ENCODE measurements around the gene DDX10.

The DDX10 gene

DNA sequence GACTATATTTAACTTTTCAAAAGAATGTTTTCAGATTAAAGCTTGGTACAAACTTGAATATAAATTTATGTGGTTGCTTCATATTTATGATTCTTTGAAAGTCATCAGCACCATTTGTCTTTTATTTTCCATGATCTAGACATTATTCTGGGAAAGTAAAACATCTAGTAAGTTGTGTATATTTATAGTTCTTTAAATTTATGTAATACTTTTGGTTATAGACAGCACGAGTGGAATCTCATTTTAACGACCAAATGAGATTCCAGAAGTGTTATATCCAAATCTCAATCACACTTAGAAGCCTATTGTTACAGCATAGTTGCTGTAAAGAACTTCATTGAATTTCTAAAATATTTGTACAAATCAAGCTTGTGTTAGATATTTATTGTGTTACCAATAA is 212.3 kb downstream of the DDX10 start:
- DNase-seq = no peak

DNA sequence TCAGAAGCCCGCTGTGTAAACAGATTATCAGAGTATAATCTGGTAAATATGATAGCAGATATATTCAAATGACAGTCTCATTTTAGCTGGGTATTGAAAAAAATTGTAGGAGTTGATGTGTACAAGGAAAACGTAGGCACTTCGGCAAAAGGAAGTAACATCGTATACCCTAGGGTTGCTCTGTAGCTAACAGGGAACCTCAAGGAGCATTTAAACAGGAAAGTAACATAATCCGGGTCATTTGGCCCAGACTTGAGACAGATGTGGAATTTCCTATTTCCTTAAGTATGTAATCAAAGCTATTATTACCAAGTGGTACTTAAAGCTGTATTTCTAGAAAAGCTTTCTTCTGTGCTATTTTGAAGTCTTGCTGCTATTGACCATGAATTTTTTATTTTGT is 215.6 kb downstream of the DDX10 start:
- DNase-seq = no peak

DNA sequence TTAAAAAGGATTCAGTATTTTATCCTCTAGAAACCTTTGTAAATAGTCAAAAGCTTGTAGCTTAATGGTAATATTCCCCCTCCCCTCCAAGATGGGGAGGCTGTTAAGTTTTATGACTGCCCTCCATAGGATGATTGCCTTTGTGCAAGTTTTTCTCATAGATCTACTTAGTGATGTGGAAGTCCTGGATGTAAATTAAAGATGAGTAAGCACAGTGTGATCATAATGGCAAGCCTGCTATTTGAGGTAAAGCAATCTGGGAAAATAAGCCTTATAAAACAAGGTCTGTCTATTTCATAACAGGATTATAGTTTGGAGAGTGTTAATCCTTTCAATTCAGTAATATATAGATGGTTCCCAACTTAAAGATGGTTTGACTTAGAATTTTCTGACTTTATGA is 216.3 kb downstream of the DDX10 start:
- no peak for DNase-seq

DNA sequence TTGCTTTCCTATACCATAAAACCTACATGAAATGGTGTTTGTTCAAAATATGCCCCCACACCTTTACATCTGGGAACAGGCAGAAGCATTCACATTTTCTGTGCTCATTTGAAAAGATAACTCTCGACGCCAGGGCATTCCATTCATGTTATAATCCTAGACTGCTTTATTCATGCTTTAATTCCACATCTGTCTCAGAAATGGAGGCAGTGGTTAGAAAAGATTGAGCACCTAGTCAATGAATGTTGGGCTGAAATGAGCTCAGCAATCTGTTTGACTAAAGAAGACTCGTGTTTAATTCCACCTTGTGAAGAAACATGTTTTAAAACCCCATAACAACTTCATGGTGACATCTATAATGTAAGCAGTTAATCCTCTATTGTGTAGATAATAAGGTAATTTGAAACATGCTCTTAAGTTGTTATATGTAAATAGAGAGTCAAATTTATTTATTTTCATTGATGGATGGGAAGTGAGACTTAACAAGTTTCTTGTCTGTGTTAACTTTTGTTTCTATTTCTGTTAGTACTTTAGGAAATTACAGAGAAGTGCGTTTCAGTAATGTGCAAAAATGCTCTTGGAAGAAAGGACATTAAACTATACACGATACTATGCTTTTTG is 217.5 kb downstream of the DDX10 start:
- no peak for DNase-seq

DNA sequence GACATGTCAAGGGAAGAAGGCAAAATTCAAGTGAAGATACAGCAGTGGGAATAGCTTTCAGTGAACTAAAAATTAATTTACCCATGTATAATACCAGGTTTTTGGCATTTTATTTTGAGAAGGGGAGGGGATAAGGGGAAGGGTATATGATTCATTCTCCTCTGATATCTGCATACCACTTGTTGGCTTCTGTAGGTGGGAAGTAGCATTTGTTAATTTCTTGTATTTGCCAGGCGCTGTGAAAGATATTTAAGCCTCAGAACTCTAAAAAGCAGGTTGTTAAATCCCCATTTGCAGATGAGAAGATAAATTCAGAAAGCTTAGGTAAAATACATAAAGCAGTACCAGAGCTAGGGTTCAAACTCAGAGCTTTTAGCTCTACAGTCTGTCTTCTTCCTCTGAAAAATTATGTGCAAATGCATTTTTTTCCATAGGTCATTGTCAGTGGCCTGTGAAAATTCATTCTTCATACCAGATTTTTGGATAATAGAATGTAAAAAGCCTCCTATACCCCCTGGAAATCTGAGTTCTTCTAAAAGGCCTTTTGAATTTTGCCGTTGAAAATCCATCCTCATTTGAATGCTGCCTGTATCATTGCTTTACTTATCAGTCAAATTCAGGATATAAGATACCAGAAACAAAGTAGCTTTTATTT is 221.3 kb downstream of the DDX10 start:
- no peak for DNase-seq

DNA sequence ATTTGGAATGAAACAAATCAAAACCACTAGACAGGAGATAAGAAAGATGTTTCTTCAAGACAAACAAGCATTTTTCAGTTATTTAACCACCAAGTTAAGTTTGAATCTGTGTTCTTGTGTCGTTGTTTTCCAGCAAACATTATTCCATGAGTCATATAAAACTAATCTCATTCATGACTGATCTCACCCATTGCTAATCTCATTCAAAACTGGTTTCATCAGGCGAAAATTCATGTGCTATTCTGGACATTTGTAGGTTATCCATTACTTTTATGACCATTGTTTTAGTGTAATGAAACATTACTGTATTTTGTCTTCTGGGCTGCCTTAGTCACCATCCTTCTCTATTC is 221.8 kb downstream of the DDX10 start:
- DNase-seq = no peak

DNA sequence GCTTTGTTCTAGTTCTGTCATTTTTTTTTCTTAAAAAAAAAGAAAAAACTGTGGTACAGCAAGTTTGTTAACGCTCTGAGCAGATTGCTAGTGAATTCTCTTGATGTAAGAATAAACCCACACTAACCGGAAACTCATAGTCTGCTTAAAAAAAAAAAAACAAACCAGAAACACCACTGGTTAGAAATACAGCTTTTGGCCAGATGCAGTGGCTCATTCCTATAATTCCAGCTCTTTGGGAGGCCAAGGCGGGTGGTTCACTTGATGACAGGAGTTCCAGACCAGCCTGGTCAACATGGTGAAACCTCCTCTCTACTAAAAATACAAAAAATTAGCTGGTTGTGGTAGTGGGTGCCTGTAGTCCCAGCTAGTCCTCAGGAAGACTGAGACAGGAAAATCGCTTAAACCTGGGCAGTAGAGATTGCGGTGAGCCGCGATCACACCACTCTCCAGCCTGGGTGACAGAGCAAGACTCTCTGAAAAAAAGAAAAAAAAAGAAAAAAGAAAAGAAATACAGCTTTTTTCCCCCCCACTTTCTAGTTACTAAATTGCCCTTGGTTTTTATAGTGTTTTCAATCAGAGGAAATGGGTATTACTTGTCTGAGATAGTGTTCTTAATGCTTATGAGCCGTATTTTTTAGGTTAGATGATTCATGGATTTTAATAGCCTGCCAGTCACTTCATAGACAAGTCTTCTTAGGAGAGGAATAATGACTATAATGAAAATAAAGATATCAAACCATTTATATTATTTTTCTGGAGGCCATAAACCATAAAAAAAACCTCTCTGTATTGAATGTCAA is 222.8 kb downstream of the DDX10 start:
- no peak for DNase-seq

DNA sequence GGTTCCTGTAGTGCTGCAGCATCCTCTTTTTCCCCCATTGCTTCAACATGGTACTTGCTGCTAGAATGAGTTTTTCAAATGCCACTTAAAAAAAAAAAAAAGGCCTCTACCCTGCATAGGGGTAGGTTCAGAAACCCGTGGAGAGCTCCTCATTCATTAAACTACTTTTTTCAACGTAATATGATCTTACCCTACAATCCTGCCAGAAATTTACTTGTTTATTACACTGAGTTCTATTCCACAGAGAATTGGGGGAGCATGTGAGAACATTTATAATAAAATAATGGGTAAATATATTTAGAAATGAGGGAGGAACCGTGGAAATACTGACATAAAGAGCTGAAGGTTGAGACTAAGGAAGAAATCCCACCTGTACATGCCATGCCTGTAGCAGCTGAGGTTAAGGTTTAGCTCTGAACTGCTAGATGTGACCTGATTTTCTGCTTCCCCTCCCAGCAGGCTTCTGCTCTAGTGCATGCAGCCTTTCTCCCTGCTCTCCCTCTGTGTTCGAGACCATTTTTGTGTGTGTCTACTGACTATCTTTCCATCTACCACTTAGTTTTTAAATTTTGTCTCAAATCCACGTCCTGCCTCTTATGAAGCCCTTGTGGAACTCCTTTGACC is 225.7 kb downstream of the DDX10 start:
- no peak for DNase-seq

DNA sequence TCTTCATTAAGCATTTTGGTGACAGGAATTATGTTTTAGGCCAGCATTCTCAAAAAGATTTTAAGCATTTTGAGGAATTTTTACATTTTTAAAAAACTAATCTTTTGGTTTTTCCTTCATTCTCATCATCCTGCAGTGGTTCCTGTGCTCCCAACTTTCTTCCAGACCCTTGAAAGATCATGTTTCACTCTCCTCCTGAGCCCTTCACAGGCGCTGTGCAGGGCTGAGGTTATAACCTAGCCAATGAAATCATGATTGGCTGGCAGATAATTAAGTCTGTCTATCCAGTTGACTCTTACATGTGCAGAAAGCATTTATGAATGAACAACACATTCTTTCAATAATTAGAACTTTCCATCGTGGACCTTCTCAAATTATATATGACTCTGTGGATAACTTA is 226.3 kb downstream of the DDX10 start:
- DNase-seq = no peak

DNA sequence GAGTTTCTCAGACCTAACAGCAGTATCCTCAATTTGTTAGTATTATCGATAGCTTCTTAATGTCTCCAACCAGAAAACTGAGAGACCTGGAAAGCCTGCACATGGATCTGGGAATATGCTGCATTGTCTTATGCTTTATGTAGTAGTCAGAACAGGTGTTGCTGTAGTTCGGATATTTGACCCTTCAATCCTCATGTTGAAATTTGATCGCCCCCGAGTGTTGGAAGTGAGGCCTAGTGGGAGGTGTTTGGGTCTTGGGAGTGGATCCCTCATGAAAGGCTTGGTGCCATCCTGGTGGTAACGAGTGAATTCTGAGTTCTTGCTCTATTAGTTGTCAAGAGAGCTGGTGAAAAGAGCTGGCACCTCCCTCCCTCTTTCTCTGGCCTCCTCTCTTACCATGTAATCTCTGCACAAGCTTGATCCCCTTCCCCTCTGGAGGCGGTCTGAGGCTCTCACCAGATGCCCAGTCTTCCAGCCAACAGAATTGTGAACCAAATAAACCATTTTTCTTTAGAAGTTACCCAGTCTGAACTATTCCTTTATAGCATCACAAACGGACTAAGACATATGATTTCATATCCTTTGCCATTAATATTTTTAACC is 227.1 kb downstream of the DDX10 start:
- DNase-seq = no peak

DNA sequence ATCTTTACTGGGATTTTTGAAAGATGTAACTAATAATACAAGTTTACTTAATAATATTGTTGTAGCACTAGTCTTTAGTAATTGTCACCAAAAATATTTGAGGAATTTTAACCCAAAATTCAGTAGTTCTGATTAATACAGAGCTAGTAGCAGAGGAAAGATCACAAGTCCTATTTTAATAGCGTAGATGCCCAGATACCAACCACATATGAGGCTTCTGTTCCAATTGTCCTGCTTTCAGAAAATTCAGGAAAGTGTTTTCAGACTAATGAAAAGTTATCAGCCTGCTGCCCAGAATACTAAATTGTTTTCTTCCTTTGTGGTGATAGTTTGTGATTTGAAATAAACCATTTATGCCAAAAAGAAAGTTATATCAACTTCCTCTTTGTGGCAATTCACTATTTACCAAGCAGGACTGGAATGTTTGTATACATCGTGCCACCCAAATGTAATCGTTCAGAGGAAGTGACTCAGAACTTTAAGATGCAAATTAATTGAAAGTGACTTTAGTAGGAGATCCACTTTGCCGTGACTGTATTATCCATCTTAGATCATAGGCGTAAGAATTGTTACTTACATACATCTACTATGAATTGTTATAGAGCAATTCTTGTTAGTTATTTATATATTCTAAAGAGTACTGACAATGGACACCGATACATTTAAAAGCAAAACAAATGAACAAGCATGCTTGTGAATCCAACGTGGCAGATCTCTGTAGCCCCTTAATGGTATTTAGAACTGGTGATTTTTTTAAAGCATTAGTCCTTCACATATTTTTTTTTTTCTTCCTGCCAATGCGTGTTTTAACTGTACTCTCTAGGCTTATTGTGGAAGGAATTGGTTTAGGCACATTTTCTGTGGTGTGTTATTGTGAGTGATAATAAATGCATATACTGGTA is 231.0 kb downstream of the DDX10 start:
- no peak for DNase-seq

DNA sequence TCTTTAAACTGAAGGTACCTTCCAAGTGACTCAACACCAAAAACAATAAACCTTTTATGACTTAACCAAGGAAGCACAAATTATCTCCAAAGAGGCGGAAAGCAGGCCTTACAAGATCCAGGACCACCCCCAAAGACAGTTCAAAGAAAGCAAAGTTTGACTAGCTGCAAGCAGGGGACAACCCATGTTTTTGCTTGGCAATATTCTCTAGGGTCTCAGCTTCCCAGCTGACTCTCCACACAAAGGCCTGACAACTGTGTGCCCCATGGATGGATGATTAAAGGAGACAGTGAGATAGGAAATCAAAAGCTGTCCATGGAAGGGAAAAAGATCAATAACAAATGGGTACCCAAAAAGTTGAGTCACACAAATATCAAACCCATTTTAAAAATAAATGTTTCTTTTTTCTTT is 232.2 kb downstream of the DDX10 start:
- no peak for DNase-seq

DNA sequence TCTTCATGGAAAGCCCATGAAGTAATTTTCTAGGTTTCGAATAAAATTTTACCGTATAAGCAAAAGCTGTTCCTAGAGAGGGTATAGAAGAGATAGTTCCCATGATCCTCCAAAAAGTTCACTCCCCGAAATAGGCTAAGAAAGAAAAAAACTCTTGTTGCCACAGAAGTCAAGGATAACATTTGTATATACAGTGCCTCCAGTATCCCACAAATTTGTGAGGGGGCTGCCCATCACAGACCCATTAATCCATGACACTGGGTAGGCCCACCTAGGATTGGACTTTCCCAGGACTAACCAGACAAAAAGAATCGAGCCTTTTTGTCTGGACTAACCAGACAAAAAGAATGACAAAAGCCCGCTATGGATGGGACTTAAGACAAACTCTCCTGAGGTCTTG is 233.0 kb downstream of the DDX10 start:
- no peak for DNase-seq

DNA sequence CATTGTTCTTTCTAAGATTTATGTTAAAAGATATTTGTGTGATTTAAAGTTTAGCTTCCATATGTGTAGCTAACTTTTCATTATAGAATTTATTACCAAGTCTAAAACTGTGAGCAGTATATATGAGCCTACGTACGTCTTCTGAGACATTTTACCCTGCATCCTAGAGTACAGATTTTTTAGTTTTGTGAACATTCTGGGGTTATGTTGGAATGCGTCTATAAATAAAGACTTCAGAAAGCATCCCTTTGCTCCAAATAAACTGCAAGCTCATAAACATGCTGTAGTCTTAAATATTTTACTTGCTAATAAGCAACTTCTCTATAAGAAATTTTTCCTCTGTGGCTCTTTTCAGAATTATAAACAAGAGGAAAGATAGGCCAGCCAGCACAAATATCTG is 236.5 kb downstream of the DDX10 start:
- DNase-seq = no peak

DNA sequence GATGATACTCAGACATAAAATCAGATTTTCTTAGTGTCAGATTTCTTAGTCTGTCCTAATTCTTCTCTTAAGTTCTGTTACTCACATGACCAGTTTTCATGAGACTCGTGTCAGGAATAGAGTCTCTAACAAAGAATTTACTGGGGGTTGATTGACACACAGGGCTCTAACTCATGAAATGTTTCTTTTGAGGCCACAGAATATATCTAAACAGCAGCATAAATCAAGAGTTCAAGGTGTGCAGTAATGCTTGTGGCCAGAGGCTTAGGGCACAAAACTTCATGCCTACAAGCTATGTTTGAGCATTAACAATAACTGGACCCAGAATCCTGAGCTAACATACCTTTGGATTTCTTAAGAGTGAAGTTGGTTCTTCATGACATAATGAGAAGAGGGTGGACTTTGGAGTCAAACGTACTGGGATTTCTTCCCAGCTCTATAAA is 237.2 kb downstream of the DDX10 start:
- DNase-seq = no peak

DNA sequence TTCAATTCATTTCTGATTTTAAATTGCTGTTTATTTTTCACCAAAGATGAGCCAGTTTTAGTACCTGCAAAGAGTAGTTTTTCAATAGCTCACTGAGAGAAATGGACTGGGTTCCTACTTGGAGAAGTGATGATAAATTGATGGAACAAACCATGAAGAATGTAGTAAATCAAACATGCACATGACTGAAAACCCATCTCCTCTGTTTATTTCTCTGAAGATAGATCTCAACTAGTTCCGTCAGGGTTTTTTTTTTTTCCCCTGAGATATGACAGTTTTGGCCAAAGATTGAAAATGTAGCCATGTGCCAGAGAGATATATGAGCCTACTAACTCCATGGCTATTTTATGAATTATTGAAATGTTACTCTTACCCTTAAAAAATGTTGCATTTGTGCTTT is 239.6 kb downstream of the DDX10 start:
- DNase-seq = no peak

DNA sequence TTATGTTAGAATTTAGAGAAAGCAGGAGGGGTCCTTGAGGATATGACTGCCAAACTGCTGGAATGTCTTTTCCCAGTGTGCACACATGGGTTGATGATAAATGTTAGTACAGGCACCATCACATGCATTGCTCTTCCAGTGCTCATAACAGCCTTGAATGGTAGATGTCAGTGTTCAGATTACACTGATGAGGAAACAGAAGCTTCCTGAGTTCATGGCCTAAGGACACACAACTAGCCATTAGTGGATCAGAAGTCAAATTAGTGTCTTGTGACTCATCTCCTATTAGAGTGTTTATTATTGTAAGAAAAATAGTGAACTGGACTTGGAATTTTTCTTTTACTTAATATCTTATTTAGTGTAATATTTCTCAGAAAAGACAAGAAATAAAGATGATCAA is 241.5 kb downstream of the DDX10 start:
- DNase-seq = no peak

DNA sequence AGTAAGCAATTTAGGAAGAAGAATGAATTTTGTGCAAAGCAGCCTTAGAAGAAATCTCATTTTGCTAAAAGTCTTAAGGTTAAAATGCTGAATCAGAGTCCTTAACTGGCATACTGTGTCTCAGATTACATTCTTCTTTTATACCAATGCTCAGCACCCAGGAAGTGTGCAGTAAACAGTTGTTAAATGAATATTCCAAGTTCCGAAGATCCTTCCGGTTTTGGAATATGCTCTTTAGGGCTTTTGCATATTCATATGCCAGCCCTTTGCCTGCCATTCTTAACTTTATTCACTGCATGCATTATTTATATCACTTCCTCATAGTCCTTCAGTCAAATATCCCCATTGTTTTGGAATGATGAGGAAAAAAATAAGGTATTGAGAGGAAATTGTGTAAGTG is 242.0 kb downstream of the DDX10 start:
- no peak for DNase-seq

DNA sequence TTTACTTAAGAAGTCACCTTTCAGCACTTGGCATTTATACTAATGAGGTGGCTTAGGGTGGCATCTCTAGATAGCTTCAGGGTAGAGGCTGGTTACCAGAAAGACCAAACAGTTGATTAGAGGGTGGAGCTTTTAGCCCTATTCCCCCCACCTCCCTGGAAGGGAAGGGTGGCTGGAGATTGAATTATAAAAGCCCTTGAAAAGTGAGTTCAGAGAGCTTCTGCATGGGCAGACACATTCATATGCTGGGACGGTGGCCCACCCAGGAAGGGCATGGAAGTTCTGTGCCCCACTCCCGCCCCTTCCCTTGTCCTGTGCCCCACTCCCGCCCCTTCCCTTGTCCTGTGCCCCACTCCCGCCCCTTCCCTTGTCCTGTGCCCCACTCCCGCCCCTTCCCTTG is 244.2 kb downstream of the DDX10 start:
- DNase-seq = no peak

DNA sequence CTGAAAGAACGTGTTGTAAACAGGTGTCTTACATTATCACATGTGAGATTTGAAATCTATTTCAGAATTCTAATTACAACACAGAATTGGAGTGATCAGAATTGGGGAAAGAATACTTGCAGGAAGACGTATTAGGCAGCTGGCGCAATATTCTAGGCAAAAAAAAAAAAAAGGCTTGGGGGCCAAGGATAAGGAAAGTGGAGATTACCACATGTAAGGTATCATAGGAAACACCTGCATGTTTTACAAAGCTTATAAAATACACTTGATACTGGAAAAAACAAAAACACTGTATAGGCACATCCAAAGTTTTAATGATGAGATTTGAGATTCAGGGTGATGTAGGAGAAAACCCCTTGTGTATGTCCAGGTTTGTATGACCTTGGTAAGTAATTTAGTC is 245.1 kb downstream of the DDX10 start:
- DNase-seq = no peak

DNA sequence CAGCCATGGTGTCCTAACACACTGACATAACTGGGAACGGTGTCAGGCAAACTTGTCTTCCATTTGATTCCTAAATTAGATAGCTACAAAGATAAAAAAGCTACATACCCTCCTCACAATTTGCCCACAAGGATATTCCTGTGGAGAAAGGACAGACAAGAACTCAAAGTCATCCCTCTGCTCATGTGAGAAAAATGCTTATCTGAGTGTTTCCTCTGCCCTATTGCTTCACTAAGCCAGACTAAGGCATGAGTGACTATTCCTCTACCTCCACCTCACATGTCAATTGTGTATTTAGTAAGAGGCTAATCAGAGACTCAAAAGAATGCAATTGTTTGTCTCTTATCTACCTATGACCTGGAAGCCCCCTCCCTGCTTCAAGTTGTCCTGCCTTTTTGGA is 247.7 kb downstream of the DDX10 start:
- DNase-seq = no peak

DNA sequence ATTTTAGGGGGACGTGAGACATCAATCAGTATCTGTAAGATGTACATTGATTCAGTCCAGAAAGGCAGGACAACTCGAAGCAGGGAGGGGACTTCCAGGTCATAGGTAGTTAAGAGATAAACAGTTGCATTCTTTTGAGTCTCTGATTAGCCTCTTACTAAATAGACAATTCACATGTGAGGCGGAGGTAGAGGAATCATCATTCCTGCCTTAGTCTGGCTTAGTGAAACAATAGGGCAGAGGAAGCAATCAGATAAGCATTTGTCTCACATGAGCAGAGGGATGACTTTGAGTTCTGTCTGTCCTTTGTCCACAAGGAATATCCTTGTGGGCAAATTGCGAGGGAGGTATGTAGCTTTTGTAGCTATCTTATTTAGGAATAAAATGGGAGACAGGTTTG is 248.3 kb downstream of the DDX10 start:
- DNase-seq = no peak
